ENCODE results near the gene ZMYND10.

The ZMYND10 gene

DNA sequence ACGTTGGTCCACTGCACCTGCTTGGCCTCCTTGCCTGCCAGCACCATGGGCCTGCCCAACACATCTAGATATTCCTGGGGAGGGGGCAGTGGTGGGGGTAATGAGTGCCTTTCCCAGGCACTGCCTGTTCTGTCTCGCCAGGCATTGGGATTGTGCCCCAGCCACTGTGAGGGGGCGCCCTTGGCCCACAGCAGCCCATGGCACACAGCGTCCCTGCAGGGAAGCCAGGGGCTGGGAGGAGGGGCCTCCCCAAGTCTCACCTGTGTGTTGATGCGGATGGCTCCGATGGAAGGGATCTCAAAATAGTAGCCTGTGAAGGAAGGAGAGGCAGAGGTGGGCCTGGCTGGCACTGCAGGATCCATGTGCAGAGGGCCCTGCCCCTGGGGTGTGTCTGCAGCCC, 32.5 kb upstream of the ZMYND10 start:
- DNase-seq, result no peak
- TF ChIP-seq GATA1 (IDR thresholded peaks at IDR 0.05; ENCODE audit: low read depth, low read length) (no peak), POLR2A (IDR thresholded peaks at IDR 0.05; ENCODE audit: low read length) (no peak)

DNA sequence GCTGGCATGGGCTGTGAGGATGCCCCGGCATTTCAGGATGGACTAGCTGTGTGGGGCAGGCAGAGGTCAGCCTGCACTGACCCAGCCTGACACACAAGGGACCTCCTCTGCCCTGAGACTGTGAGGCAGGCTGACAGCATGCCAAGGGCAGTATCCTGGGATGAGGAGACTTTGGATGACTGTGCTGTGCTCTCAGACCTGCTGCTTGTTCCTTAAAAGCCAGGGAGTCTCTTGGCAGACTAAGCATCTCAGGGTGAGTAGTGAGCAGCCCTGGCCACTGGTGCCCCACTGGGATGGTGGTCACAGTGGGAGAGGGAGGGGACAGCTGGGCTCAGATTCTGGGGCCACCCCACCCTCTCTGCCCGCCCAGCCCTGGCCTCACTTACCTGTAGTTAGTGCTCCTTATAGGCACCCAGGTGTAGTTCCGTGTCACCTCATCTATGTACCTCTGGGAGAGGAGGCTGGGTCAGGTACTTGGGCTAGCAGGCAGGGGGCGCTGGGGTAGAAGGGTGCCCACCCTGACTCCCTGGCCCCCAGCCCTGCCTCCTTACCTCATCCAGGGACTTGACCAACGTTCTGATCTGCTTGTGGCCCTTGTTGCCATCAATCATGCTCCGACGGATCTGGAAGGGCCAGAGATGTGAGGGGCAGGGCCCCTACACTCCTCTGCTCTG, 29.9 kb upstream of the ZMYND10 start:
- DNase-seq, result peak in 1 of 2 experiments; percentile 19
- no peak for TF ChIP-seq GATA1 (IDR thresholded peaks at IDR 0.05; ENCODE audit: low read depth, low read length)
- TF ChIP-seq POLR2A (IDR thresholded peaks at IDR 0.05; ENCODE audit: low read length), result no peak

DNA sequence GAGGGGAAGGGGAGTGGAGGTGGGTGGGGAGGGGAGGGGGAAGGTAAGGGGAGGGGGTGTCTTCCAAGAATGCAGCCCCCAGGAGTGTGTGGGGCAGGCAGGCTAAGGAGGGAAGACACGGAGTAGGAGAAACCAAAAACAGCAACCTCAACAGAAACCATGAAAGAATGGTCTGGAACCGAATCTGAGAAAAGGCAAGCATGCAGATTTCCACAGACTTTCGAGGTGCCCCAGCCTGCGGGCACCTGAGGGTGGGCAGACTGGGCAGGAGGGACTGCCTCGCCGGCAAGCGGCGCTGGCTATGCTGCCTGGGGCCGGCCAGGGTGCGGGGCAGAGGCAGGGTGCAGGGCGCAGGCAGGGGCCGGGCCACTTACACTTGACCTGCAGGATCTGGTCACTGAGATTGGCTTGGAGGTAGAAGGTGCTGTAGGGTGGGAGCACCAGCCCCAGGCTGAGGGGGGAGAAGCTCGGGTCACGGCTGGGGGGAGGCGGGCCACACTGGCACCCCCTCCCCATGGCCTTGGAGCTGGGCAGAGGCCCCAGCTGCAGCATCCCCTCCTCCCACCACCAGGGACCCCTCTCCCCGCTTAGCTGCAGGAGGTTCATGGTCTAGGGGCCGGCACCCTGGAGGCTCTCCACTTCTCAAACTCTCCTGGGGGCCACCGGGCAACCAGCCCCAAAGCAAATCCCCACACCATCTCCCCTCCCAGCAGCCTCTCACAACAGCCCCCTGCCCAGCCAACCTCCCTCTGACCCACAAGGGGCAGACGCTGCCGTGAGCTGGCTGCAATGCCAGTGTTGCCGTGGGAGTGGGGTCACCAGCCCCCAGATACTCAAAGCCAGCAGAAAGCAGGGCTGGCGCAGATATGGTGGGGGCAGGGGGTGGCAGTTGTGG, 29.1 kb upstream of the ZMYND10 start:
- no peak for DNase-seq
- TF ChIP-seq GATA1 (IDR thresholded peaks at IDR 0.05; ENCODE audit: low read depth, low read length) (no peak), POLR2A (IDR thresholded peaks at IDR 0.05; ENCODE audit: low read length) (no peak)

DNA sequence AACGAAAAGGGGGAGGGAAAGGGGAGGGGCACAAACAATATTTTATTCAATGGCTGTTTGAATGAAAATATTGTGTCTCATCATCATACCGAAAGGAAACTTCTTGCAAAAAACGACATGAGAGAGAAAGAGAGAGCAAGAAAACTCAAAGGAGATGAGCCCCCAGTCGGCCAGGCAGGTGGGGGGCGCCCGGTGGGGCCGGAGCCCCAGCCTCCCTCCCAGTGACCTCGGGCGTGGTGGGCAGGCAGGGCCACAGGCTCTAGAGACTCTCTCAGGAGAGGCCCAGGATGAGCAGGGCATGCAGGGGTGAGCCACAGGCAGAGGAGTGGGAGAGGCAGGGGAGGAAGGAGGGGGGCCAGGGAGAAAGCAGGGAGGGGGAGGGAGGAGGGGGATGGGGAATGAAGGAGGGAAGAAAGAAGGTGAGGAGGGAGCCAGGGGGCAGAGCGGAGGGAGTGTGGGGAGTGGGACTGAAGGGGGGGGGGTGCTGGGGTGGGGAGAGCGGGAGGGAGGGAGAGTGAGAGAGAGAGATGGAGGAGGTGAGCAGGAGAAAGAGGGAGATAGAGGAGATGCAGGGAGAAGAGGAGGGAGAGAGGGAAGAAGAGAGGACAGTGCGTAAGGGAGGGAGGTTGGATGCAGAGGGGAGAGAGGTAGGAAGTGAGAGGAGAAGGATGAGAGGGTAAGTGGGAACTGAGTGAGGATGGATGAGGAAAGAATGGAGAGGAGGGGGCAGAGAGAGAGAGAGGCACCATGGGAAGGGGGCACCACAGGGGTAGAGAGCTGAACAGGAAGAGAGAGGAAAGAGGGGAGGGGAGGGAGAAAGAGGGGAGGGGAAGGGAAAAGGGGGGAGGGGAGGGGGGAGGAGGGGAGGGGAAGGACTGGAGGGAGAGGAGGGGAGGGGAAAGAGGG, 27.9 kb upstream of the ZMYND10 start:
- no peak for TF ChIP-seq GATA1 (IDR thresholded peaks at IDR 0.05; ENCODE audit: low read depth, low read length)
- TF ChIP-seq POLR2A (IDR thresholded peaks at IDR 0.05; ENCODE audit: low read length), result no peak
- no peak for DNase-seq

DNA sequence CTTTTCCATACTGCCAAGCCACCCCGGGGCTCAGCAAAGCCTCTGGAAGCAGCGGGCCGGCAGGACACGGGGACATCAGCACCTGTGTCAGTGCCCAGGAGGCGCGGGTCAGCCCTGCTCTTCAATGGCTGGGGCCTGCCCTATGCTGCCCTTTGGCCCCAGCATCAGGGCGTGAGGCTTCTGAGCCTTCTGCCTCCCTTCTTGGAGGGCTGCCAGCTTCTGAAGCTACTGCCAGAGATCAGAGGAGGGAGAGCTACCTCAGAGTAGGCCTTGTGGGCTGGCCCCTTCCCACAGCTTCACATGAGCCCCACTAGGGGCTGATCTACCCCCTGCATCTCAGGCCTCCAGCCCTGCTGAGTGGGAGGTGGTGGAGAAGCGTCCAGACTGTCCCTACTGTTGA, 26.8 kb upstream of the ZMYND10 start:
- no peak for TF ChIP-seq GATA1 (IDR thresholded peaks at IDR 0.05; ENCODE audit: low read depth, low read length)
- TF ChIP-seq POLR2A (IDR thresholded peaks at IDR 0.05; ENCODE audit: low read length), result no peak
- peak; percentile 81 to 83 for DNase-seq

DNA sequence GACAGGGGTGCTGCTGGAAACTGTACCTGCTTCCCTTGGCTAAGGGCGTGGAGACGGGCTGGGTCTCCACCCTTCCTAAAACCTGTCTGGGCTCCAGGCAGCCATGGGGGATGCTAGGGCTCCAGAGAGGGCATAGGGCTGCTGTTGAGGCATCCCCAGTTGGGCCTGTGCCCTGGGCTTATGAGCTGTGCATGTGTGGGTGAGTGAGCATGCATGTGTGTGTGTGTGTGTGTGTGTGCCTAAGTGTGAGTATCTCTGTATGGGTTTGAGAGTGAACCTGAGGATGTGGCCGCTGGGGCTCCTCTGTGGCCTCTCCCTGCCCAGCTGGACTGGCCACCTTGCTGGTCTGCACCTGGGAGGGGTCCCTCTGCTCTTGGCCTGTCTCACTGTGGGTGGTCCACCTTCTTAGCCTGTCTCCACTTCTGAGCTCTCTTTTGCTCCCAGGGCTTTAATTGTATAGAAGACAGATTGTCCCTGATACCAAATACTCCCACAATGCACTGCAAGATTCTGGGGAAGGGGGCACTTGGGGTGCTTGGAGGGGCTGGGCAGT, 25.7 kb upstream of the ZMYND10 start:
- TF ChIP-seq POLR2A (IDR thresholded peaks at IDR 0.05; ENCODE audit: low read length), result no peak
- TF ChIP-seq GATA1 (IDR thresholded peaks at IDR 0.05; ENCODE audit: low read depth, low read length), result no peak
- peak; percentile 29 to 37 for DNase-seq

DNA sequence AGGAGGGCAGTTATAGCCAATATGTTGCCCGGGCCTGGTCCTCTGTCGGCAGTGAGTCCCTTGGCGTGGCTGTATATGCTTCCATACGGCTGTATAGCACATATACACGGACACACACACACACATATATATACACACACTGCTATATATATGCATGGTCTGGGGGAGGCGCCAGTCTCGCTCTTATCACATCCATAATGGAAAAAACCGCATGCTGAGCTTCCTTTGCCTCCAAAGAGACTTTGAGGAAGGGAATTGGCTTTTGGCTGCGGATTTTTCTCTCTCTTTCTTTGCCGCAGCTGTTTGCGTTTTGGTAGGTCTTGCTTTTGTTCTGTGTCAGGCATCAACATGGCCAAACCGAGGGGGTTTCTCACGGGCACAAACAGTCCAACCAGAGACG, 25.1 kb upstream of the ZMYND10 start:
- peak; percentile 41 to 58 for DNase-seq
- TF ChIP-seq GATA1 (IDR thresholded peaks at IDR 0.05; ENCODE audit: low read depth, low read length), result no peak
- no peak for TF ChIP-seq POLR2A (IDR thresholded peaks at IDR 0.05; ENCODE audit: low read length)

DNA sequence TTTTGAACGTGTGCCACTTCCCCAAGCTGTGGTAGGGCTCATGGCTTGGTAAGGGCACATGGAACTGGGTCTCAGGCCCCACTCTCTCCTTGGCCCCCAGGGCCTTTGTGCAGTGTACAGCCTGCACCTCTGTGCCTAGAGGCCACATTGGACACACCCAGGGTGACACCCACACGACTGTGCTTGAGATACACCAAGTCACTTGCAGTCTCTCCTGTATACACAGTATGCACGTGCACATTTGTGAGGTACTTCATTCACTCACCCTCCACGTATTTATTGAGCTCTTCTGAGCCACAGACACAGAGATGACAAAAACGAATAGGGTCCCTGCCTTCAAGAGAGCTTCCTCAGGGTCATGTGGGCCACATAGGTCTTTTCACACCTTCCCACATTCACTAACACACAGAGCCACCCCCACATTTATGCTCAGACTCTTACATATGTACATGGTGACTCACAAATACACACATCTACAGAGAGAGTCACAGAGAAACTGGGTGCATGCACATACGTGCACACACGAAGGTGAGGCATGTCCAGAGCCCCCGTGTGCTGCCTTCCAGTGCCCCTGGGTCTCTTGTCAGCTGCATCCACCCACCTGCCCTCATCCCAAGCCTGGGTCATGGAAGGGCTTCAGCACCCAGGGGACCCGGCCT, 23.6 kb upstream of the ZMYND10 start:
- TF ChIP-seq GATA1 (IDR thresholded peaks at IDR 0.05; ENCODE audit: low read depth, low read length) (no peak), POLR2A (IDR thresholded peaks at IDR 0.05; ENCODE audit: low read length) (no peak)
- DNase-seq, result peak; percentile 35 to 40

DNA sequence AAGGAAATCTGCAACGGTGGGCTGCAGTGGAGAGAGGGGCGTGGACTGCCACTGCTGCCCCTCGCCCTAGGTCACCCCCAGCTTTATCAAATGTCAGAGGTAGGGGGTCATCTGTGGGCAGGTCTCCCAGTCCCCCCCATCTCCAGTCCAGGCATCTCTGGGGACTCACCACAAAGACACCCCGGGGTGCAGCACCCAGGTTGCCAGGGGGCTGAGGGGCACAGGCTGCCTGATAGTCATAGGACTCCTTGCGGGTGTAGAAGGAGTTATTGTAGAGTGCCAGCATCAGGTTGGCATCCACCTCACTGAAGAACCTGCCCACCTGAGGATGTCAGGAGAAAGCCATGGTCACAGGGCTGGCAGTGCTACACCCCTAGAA, 20.3 kb upstream of the ZMYND10 start:
- TF ChIP-seq GATA1 (IDR thresholded peaks at IDR 0.05; ENCODE audit: low read depth, low read length), result no peak
- TF ChIP-seq POLR2A (IDR thresholded peaks at IDR 0.05; ENCODE audit: low read length), result no peak
- no peak for DNase-seq

DNA sequence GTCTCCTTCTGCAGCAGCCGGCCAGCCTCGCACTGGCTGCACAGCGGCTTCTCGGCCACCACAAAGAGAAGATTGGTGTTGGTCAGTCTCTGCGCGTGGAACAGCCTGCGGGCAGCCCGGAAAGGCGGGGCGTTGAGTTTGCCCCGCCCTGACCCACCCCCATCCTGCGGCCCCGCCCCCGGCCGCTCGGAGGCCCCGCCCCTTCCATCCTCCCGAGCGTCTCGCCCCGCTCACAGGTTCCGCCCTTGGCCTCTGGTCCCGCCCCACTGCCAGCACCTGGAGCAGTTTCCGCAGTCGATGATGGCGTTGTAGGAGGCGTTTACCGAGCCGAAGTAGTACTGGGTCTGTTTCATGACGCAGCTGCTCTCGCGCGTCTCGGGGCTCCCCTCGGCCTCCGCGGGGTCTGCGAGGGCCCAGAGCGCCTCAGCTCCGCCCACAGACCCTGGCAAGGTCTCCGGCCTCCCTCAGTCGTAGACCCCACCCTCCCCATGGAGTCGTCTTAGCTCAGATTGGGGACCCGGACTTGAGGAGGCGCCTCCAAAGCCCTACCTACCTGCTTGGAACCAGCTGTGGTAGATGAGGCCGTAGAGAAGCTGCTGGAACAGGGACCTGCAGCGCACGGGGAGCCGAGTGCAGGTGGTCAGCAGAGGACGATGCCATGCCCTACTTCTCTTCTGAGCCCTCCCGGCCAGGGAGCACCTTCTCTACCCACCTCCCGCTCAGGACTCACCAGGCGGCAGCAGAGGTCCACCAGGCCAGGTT, 19.7 kb upstream of the ZMYND10 start:
- no peak for TF ChIP-seq GATA1 (IDR thresholded peaks at IDR 0.05; ENCODE audit: low read depth, low read length)
- no peak for TF ChIP-seq POLR2A (IDR thresholded peaks at IDR 0.05; ENCODE audit: low read length)
- peak; percentile 85 to 93 for DNase-seq

DNA sequence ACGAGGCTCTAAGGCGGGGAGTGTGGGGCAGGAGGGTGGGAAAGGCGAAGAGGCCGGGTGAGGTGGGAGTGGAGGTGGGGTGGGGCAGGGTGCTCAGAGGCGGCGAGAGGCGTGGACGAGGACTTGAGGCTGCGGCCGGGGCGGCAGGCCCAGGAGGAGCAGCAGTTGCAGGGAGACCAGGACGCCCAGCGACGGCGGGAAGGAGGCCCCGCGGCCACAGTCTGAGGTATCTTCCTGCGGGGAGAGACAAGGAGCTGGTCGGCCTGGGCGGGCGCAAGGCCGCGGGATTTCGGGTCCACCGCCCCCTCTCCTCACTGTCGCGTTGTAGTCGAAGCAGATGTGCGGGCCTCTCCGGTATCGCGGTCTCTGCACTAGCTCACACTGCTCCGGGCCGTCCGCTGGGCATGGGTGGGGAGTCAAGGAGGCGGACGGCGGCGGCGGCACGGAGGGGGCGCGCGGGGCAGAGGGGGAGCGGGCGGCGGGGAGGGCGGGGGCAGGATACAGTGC, 19.1 kb upstream of the ZMYND10 start:
- DNase-seq, result peak in 1 of 2 experiments; percentile 67

DNA sequence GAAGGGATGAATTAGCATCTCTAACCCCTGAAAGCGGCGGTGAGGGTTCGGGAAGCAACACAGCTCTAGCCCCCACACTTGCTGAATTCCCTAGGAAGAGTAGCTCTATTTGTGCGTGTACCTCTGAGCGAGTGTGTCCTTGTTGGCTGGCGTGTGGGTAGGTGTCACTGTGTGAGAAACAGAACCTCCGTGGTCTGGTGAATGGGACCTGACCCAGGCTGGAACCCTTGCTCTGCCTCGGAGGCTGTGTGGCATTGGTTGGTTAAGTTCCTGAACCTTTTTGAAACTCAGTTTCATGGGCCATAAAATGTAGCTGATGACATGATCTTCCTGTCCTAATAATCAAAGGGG, 14.2 kb upstream of the ZMYND10 start:
- DNase-seq, result no peak
- TF ChIP-seq GATA1 (IDR thresholded peaks at IDR 0.05; ENCODE audit: low read depth, low read length) (no peak), POLR2A (IDR thresholded peaks at IDR 0.05; ENCODE audit: low read length) (no peak)

More for the DNA sequence above, 19.1 kb upstream of the ZMYND10 start:
- no peak for TF ChIP-seq POLR2A (IDR thresholded peaks at IDR 0.05; ENCODE audit: low read length)
- TF ChIP-seq GATA1 (IDR thresholded peaks at IDR 0.05; ENCODE audit: low read depth, low read length), result no peak
